Raji (cell line): ENCODE data around the gene TNNT1.

Experiments
- POLR2A ChIP-seq: IDR thresholded peaks from 2 replicates; pipeline ENCODE4 v1.6.1; 2011; ENCODE audit warnings: low read depth, low read length, control low read depth; ENCODE audit not compliant: insufficient read depth

TNNT1 gene

DNA sequence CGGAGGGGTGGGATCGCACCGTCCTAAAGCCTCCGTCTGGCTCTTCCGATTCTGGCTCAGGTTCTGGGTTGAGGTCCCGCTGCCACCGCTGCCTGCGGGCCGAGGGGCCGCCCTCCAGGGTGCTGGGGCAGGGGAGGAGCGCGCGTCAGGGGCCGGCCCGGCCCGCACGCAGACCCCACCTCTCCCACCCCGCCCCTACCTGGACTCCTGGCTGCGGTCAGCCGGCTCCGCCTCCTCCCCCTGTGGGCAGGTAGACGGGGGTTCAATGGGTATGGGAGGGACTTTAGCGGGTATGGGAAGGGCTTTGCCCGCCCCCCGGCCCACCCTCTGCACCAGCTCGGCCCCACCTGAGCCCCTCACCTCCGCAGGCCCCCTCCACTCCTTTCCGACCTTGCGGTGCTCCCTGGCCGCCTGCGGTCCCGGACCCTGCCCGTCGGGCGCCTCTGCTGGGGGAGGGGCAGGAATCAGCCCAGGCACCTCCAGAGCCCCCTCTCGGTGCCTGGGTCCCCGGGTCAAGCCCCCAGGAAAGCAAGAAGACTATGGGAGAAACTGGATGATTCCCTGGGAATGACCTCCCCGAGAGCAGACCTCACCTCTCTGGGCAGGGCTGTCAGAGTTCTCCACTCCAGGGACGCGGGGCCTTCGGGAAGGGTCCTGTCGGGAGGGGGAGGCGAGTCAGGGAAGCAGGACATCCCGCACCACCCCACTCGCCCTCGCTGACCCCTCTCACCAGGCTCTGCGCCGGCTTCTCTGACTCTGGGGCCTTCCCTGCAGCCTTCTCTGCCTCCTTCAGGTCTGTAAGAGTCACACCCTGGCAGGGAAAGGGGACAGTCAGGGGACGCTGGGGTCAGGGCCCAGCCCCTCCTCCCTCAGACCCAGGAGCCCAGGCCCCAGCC lies 56.3 kb downstream of the TNNT1 start:
- no peak for TF ChIP-seq POLR2A

GRCh38 chr19:55091955-55092354 lies 57.1 kb downstream of the TNNT1 start:
- TF ChIP-seq POLR2A = no peak

GRCh38 chr19:55091126-55091910 lies 57.7 kb downstream of the TNNT1 start:
- TF ChIP-seq POLR2A = no peak

DNA sequence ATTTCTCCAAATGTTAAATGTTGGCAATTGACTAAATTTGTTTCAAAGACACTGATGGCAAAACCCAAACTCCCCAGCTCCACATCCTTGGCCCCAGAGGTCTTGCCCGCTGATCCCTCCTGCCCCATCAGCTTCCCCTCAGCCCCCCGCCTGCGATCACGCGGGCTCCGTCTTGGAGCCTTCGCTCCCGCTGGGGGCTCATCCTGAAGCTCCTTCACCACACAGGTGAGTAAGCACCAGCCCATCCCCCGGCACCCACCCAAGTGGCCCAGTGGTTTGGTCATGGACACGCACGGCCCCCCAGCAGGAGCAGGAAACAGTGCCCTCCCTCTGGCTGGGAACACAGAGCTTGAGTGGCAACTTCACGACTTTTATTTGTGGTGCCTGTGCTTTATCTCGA lies 58.4 kb downstream of the TNNT1 start:
- TF ChIP-seq POLR2A = no peak

DNA sequence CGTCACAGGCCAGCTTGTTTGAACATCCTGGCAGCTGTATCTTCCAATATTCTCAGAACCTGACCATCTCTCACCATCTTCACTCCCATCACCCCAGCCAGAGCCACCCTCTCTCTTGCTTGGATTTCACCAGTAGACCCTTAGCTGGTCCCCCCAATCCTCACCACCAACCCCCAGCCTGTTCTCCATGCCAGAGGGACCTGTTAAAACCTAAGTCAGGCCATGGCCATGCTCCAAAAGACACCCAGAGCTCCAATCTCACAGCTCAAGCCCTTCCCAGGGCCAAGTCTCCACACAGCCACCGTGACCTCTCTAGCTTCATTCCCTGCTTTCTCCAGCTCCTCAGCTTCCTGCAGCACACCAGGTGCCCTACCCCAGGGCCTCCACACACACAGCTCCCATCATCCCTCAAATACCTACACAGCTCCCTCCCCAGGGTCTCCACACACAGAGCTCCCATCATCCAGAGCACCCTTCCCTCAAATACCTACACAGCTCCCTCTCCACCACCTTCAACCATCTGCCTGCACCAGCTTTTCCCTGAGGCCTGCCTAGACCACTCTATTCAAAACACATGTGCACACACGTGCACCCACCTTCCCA lies 59.6 kb downstream of the TNNT1 start:
- no peak for TF ChIP-seq POLR2A

- no peak for TF ChIP-seq POLR2A
These were observed 60.3 kb downstream of the TNNT1 start for GRCh38 chr19:55088543-55089341.

DNA sequence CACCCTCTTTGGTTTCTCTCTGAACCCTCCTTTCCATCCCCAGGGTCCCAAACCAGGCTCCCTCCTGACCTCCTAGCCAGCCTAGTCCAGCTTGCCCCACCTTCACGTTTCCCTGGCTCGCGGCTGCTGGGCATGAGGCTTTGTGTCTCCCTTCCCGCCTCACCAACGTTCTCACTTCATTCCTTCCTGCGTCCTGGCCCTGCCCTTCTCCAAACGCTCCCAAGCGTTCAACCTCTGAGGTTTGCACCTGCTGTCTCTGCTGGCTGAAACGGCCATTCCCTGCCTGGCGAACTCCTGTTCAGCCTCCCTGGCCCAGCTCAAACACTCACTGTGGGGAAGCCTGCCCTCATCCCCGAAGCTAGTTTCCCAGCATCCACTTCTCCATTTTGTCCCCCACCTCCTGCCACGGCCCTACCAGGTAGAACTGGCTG lies 61.0 kb downstream of the TNNT1 start:
- no peak for TF ChIP-seq POLR2A

DNA sequence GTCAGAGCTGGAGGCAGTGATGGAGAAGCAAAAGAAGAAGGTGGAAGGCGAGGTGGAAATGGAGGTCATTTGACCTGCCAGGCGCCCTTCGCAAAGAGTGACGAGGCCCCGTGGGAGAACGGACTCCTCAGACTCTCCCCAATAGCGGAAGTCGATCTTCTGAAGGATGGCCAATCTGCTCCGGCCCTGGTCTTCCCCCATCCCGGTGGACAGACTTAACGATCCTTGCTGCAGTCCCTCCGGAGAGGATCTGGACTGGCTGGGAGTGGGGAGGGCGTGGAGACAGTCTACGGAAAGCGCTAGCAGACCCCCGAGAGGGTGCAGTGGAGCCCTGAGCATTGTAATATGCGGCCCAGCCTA lies 61.5 kb downstream of the TNNT1 start:
- TF ChIP-seq POLR2A = no peak

- no peak for TF ChIP-seq POLR2A
These were observed 62.1 kb downstream of the TNNT1 start for GRCh38 chr19:55086730-55087541.

DNA sequence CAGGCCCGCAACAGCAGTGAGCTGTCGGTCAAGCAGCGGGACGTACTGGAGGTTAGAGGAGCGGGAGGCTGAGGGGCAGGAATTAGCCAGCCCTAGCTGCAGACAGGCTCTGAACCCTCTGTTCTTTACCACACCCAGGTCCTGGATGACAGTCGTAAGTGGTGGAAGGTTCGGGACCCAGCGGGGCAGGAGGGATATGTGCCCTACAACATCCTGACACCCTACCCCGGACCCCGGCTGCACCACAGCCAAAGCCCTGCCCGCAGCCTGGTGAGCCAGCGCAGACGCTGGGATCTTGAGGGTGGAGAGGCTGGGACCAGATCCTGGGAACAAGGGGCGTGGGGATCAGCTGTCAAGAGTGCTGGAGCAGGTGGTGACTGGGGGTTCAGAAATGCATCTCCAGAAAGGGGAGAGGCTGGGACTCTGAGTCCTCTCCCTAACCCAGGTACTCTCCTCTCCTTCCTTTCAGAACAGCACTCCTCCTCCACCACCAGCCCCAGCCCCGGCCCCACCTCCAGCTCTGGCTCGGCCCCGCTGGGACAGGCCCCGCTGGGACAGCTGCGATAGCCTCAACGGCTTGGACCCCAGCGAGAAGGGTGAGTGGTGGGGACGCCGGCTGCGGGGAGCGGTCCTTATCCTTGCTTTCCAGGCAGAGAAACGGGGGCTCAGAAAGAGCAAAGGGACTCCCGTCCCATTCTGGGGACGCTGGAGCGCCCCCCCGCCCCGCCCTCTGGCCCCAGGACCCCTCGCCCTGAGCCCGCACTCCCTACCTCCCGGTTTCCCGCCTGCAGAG lies 62.9 kb downstream of the TNNT1 start:
- TF ChIP-seq POLR2A = no peak

- no peak for TF ChIP-seq POLR2A
These were observed 64.6 kb downstream of the TNNT1 start for GRCh38 chr19:55084416-55084815.

- no peak for TF ChIP-seq POLR2A
These were observed 65.8 kb downstream of the TNNT1 start for GRCh38 chr19:55083004-55083850.
